ENCODE data around the gene SOS2.

DNA sequence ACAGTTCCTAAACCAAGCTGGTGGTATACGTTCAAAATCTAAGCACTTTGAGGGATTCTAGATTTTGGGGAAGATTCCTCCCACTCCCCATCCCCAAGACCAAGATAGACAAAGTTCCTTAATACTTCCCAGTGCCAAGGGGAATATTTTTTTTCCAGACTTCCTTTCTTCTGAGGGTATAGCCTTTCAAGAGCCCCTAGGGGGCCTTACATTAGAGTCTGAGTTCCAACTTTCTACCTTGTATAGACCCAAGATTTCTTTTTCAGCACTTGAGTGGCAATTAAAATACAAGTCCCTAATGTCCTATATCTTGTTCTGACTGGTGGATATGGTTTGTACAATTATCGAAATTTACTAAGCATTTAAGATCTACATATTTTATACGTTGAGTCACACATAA lies 28.7 kb upstream of the SOS2 start:
- TF ChIP-seq, protein P1, sequence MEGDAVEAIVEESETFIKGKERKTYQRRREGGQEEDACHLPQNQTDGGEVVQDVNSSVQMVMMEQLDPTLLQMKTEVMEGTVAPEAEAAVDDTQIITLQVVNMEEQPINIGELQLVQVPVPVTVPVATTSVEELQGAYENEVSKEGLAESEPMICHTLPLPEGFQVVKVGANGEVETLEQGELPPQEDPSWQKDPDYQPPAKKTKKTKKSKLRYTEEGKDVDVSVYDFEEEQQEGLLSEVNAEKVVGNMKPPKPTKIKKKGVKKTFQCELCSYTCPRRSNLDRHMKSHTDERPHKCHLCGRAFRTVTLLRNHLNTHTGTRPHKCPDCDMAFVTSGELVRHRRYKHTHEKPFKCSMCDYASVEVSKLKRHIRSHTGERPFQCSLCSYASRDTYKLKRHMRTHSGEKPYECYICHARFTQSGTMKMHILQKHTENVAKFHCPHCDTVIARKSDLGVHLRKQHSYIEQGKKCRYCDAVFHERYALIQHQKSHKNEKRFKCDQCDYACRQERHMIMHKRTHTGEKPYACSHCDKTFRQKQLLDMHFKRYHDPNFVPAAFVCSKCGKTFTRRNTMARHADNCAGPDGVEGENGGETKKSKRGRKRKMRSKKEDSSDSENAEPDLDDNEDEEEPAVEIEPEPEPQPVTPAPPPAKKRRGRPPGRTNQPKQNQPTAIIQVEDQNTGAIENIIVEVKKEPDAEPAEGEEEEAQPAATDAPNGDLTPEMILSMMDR (IDR thresholded peaks at IDR 0.05) = no peak
- TF ChIP-seq POLR2A (IDR thresholded peaks at IDR 0.05) = no peak
